GM19467 (cell line): ENCODE results near the gene ECT2L.
"Not testable (repeated sequence)": the region's sequence is repeated elsewhere in the genome, so short reads cannot be mapped to it uniquely, and the experiment has no call there.

ENCODE experiments used
- ATAC-seq: cut with Tn5 transposase; IDR thresholded peaks from one replicate; pipeline ENCODE4 v1.9.1; 2021; ENCODE audit warnings: mild to moderate bottlenecking, moderate library complexity; ENCODE audit not compliant: unreplicated experiment

ECT2L gene

GRCh38 chr6:138926579-138926978 is 130.7 kb downstream of the ECT2L start:
- ATAC-seq: no peak

GRCh38 chr6:138931660-138932059 is 135.8 kb downstream of the ECT2L start:
- ATAC-seq: no peak

- ATAC-seq: not testable (repeated sequence)
Observed at GRCh38 chr6:138936873-138937272, 141.0 kb downstream of the ECT2L start.

- ATAC-seq: no peak
Observed at GRCh38 chr6:138943089-138943625, 147.3 kb downstream of the ECT2L start.

- no peak for ATAC-seq
Observed at GRCh38 chr6:138944412-138944811, 148.5 kb downstream of the ECT2L start.

- ATAC-seq: no peak
Observed at GRCh38 chr6:138945354-138945753, 149.5 kb downstream of the ECT2L start.

GRCh38 chr6:138948004-138948403 is 152.1 kb downstream of the ECT2L start:
- ATAC-seq: no peak

GRCh38 chr6:138948546-138949179 is 152.8 kb downstream of the ECT2L start:
- ATAC-seq: no peak

- ATAC-seq: no peak
Observed at GRCh38 chr6:138953451-138953850, 157.6 kb downstream of the ECT2L start.
